ENCODE data around the gene SCGB1D4.

DNA sequence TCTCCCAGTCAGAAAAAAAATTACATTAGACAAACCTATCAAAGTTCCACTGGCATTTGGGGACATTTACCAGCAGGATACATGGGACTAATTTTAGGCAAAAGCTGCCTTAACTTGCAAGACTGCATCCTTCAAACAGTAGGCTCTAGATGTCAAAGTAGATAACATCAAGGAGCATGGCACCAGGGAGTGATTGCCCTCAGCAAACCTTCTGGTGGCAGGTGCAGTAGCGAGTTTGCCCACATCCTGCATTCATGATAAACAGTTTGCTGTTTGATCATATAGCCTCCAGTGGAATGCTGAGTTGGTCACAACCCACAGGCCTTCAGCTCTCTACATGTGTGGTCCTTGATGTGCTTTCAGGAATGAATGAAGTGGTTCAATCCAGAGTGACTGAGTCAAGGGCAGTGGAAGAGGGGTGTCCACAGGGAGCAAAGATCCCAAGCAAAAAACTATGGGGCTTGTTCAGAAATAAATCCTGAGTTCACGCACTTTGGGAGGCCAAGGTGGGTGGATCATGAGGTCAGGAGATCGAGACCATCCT lies 44.8 kb downstream of the SCGB1D4 start:
- TF ChIP-seq EZH2 (IDR thresholded peaks at IDR 0.05; ENCODE audit: borderline replicate concordance, low read length) (no peak), CTCF (IDR thresholded peaks at IDR 0.05; ENCODE audit: low read length) (no peak)

All from OCI-LY1 (cell line).